Stimulated activated CD8-positive, alpha-beta memory T cell treated with anti-CD3 and anti-CD28 coated beads, Interleukin-15, amount 100 ng/mL, for 1 hour (primary cell): ENCODE results near the gene C2orf15.
"Not testable (repeated sequence)": the region's sequence is repeated elsewhere in the genome, so short reads cannot be mapped to it uniquely, and the experiment has no call there.

ENCODE experiments used
- DNase-seq: peaks from one replicate; pipeline ENCODE4 v3.0.0-alpha.2; 2020; ENCODE audit warnings: low read depth

The C2orf15 gene

DNA sequence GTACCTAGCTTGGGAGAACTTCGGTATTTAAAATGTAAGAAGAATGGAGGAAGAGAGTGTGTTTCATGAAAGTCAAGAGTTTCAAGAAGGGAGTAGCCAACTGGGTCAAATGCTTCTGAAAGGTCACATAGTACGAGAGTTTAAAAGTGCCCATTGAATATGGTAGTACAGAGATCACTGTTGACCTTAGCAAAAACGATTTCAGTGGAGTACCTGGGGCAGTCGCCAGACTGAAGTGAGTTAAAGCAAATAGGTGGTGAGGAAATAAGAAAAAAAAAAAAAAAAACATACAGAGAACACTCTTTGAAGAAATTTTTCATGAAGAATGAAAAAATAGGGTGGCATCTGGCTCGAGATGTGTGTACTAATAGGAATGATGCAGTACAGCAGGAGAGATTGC lies 24.7 kb downstream of the C2orf15 start:
- no peak for DNase-seq

DNA sequence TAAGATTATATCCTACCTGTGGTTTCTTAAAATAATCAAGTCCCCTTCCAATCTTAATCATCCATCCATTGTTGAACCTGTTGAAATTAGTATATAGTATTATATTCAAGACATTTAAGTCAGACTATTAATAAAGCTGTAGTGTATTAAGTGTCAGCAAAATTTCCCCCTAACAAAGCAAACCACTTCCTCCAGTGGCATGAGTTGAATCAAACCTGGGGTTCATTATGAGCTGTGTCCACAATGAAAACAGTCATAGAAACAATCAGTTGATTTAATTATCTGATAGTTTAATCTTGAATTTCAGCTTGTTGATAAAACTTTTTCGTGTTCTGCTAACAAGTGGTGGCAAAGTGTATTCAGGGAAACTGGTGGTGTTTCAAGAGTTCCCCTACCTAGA lies 28.0 kb downstream of the C2orf15 start:
- DNase-seq, result no peak

DNA sequence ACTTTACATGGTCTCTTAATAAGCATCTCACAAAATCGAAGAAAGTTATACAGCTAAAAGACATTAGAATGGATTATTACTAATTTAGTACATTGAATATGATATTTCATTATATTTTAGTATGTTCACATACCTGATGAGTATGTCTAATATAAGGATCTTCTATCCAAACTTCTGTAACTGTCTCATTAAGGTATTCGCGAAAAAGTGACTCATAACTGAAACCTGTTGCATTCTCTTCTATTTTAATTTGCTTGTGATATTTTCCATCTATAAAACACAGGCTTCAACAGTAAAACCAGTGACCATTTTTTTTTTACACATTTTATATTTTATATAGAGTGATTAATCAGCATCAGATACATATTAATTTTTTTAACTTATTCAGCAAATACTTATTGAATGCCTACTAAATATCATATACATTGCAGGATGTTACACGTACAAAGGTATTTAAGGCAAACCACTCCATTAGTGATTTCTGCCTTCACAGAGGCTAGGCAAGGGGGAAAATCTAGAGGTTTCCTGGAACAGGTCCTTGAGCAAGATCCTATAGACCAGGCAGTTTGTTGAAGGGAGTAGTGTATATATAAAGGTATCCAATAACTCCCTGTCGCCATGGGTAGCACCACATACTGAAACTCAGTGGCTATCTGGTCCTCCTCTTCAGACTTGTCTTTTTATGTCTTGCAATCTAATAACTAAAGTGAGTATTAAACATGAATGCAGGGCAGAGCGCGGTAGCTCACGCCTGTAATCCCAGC lies 30.1 kb downstream of the C2orf15 start:
- DNase-seq, result no peak

DNA sequence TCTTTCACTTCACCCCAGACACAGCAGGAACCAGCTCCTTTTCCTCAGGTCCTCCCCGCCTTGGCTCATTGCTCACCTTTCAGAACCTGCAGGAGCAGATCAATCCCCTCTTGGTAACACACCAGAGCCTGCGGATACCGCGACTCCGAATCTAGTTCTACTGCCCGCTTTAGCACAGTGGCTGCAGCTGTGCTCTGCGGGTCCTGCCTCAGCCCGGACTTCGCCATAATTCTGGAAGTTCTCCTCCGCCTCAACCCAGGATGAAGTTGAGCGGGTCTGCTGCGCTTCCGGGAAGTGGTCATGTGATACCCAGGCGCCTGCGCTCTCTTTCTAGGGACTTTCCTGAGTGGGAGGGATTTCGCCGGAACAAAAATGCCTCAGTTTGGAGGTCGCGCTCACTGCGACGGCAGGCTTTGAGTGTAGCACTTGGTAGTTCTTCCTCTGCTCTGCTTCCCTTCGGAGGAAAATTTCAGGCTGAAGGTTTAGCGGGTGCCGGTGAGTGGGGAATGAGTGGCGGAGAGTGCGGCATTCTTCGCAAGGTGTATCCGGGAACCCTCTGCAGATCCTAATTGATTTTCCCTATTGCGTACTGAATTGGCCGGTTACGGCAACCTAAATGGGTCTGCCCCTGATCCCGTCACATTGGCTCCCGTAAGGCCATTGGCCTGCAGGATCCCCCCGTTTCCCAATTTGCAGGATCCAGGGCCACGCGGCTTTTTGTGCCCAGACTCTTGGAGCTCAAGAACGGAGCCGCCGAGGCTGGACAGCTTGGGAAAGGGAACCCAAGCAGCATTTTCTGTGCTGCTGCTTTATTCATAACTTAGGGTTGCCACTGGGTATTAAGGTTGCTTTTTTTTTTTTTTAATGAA lies 39.5 kb downstream of the C2orf15 start, which contains the start of the genes MITD1 and MRPL30:
Gene MITD1, minus strand, starts transcription at position 304 of the 869 bp plus-strand sequence. Its CDS starts 77 bp downstream, at position 227.
Gene MRPL30, plus strand, starts transcription at position 430 of the 869 bp plus-strand sequence. CDS start 5,020 bp downstream, outside the sequence.
- DNase-seq, result peak; percentile 79

DNA sequence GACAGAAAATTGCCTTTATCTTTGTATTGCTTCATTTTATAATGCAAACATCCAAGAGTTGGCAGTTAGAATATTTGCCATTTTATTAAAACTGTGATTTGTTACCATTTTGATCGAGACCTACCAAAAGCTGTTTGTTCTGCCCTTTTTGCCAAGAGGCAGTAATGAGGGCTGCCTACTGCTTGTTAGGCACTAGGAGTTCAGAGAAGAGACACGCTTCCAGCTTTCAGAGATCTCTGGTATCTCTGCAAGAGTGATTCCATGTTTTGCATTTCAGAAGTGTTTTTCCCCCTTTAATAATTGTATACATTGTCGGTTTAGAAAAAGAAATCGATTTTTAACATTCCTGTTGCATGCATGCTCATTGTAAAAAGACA lies 40.1 kb downstream of the C2orf15 start:
- no peak for DNase-seq

DNA sequence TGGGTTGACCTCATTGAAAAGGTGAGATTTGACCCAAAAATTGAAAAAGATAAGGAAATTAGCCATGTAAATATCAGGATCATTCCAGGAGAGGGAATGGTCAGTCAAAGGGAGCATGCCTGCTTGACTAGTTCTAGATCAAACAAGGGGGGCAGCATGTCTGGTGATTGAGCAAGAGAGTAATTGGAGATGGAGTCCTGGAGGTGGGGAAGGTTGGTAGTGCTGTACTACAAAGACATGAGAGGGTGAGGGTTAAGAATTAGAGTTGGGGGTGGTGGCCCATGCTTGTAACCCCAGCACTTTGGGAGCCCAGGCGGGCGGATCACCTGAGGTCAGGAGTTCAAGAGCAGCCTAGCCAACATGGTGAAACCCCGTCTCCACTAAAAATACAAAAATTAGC lies 41.5 kb downstream of the C2orf15 start:
- no peak for DNase-seq

DNA sequence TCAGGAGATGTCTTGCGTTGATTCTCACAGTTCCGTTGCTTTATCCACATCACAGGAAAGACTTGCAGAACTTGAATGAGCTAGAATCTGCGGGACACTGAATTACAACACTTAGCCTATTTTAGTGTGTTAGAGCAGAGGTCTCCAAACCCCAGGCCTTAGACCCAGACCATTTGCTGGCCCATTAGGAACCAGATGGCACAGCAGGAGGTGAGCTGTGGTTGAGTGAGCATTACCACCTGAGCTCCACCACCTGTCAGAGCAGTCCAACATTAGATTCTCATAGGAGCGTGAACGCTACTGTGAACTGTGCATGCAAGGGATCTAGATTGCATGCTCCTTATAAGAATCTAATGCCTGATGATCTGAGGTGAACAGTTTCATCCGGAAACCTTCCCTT lies 43.3 kb downstream of the C2orf15 start:
- no peak for DNase-seq

DNA sequence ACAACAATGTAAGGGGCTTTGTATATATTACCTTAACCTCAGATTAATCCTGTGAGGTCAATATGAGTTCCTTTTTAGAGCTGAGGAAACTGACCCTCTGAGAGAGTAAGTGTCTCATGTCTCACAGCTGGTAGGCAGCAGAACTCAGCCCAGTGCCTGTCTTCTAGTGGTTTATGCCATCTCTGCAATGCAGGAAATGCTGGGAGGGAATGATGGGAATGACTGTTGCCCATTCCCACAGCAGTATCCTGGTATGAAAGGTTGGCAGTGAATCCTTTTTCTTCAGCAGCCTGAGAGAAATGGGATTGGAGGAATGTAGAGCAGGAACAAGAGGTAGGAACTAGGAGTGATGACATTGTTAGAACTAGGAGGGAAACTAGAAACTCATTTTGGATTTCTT lies 45.5 kb downstream of the C2orf15 start:
- no peak for DNase-seq

DNA sequence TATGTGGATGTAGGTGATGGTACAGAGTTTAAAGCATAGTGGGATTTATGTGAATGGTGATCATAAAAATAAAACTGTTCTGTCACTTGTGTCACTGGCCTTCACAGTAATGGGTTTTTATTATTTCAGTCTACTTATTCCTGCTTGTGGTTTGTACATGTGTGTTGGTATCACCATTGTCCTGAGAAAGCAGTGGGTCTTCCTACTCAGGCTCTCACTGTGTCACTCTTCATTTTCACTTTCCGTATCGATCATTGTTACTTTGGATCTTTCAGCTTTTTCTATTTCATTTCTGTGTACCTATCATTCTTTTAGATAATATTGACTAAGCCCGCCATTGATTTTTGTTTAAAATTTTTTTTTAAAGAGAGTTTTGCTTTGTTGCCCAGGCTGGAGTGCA lies 46.9 kb downstream of the C2orf15 start:
- DNase-seq, result no peak

DNA sequence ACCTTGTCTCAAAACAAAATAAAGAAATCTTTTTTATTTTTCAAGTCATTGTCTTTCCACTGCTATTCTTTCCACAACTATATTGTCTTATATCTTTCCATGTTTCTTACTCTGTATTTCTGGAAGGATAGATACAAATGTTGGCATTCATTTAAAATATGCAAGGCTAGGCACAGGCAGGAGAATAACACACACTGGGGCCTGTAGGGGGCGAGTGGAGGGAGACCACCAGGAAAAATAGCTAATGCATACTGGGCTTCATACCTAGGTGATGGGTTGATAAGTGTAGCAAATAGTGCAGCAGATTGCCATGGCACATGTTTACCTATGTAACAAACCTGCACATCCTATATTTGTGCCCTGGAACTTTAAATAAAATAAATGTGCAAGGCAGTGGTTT lies 49.0 kb downstream of the C2orf15 start:
- no peak for DNase-seq

DNA sequence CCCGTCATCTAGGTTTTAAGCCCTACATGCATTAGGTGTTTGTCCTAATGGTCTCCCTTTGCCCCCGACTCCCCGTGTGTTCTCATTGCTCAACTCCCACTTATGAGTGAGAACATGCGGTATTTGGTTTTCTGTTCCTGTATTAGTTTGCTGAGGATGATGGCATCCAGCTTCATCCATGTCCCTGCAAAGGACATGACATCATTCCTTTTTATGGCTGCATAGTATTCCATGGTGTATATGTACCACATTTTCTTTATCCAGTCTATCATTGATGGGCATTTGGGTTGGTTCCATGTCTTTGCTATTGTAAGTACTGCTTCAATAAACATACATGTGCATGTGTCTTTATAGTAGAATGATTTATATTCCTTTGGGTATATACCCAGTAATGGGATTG lies 50.9 kb downstream of the C2orf15 start:
- not testable (repeated sequence) for DNase-seq

DNA sequence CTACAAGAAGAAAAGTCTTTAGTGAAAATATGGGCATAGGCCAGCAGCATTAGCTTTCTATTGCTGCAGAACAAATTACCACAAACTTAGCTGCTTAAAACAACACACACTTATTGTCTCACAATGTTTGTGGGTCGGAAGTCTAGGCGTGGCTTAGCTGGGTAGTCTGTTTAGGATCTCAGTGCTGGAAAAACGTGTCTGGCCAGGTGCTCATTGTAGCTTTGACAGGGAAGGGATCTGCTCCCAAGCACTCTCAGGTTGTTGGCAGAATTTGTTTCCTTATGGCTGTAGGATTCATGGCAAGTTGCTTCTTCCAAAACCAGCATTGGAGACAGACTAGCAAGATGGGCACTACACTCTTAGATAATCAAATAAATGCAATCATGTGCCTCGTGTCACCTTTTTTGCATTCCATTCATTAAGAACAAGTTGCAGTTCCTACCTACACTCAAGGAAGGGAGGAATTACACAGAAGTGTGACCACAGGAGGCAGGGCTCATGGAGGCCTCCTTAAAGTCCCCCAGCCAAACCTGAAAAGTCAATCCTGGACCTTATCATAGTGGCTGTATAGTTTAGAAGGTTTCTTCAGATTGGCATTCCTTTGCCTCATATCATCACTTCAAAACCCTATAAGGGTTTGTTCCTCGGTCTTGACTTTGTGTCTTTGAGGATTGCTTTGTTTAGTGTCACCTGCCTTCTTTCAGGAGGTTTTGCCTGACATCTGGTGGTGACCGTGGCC lies 56.8 kb downstream of the C2orf15 start:
- no peak for DNase-seq

DNA sequence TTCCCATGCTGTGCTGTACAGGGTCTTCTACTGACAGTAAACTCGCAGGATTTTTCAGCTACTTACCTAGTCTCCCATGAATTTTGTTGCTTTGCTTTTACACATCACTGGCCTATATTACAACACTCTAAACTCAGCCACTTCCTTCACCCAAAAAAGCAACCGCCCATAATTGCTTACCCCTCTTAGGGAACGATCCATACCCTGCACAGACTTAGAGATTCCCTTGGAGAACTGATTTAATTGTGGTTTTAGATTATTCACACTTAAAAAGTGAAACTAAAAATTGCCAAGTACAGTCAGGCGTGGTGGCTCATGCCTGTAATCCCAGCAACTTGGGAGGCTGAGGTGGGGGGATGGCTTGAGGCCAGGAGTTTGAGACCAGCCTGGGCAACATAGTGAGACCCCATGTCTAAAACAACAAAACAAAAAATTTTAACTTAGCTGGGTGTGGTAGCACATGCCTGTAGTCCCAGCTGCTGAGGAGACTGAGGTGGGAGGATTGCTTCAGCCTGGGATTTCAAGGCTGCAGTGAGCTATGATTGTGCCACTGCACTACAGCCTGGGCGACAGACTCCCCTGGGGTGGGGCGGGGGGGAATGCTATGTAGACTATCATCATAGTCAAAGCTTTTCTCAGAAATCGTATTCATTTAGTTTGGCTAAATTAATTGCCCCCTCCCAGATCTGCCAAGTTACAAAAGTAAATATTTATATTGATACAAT lies 58.7 kb downstream of the C2orf15 start:
- DNase-seq, result no peak
